ENCODE data around the gene ZNFX1.
A peak's percentile ranks its signal among the peaks of the same experiment; 100 is the strongest.

The ZNFX1 gene

GRCh38 chr20:49273696-49274277 lies 4.1 kb downstream of the ZNFX1 start:
- Histone ChIP-seq H3K4me3 (ENCODE audit: low read length) (no peak overlapping the region), H3K27me3 (ENCODE audit: control insufficient read depth, insufficient read depth, low read length) (no peaks in the 10 kb centered on the region), H3K4me1 (ENCODE audit: control insufficient read depth, insufficient read depth, low read length) (peaks cover 10% of the 10 kb centered on the region), H3K9ac (ENCODE audit: low read length) (no peak overlapping the region), H3K36me3 (ENCODE audit: control insufficient read depth, insufficient read depth, low read length) (peaks cover 18% of the 10 kb centered on the region), H3K27ac (ENCODE audit: low read depth, low read length) (no peak overlapping the region)

GRCh38 chr20:49272654-49273053 lies 5.2 kb downstream of the ZNFX1 start:
- H3K36me3 ChIP-seq (ENCODE audit: control insufficient read depth, insufficient read depth, low read length): peaks cover 18% of the 10 kb centered on the region
- no peak overlapping the region for H3K9ac ChIP-seq (ENCODE audit: low read length)
- H3K27ac ChIP-seq (ENCODE audit: low read depth, low read length): no peak overlapping the region
- H3K4me1 ChIP-seq (ENCODE audit: control insufficient read depth, insufficient read depth, low read length): peaks cover 10% of the 10 kb centered on the region
- no peak overlapping the region for H3K4me3 ChIP-seq (ENCODE audit: low read length)
- H3K27me3 ChIP-seq (ENCODE audit: control insufficient read depth, insufficient read depth, low read length): no peaks in the 10 kb centered on the region

- Histone ChIP-seq H3K4me1 (ENCODE audit: control insufficient read depth, insufficient read depth, low read length) (peaks cover 3% of the 10 kb centered on the region), H3K36me3 (ENCODE audit: control insufficient read depth, insufficient read depth, low read length) (peaks cover 18% of the 10 kb centered on the region), H3K4me3 (ENCODE audit: low read length) (no peak overlapping the region), H3K27ac (ENCODE audit: low read depth, low read length) (no peak overlapping the region), H3K9ac (ENCODE audit: low read length) (no peak overlapping the region), H3K27me3 (ENCODE audit: control insufficient read depth, insufficient read depth, low read length) (no peaks in the 10 kb centered on the region)
Measured at GRCh38 chr20:49270736-49271135, 7.1 kb downstream of the ZNFX1 start.

GRCh38 chr20:49270177-49270576 lies 7.7 kb downstream of the ZNFX1 start:
- Histone ChIP-seq H3K27ac (ENCODE audit: low read depth, low read length) (no peak overlapping the region), H3K36me3 (ENCODE audit: control insufficient read depth, insufficient read depth, low read length) (peaks cover 19% of the 10 kb centered on the region), H3K4me3 (ENCODE audit: low read length) (no peak overlapping the region)

GRCh38 chr20:49268600-49269365 lies 9.1 kb downstream of the ZNFX1 start:
- Histone ChIP-seq H3K4me3 (ENCODE audit: low read length) (no peak overlapping the region), H3K9ac (ENCODE audit: low read length) (no peak overlapping the region), H3K27ac (ENCODE audit: low read depth, low read length) (no peak overlapping the region), H3K36me3 (ENCODE audit: control insufficient read depth, insufficient read depth, low read length) (peaks cover 25% of the 10 kb centered on the region), H3K27me3 (ENCODE audit: control insufficient read depth, insufficient read depth, low read length) (no peaks in the 10 kb centered on the region), H3K4me1 (ENCODE audit: control insufficient read depth, insufficient read depth, low read length) (no peaks in the 10 kb centered on the region)

More at GRCh38 chr20:49270177-49270576, 7.7 kb downstream of the ZNFX1 start:
- H3K4me1 ChIP-seq (ENCODE audit: control insufficient read depth, insufficient read depth, low read length): no peaks in the 10 kb centered on the region
- no peak overlapping the region for H3K9ac ChIP-seq (ENCODE audit: low read length)
- H3K27me3 ChIP-seq (ENCODE audit: control insufficient read depth, insufficient read depth, low read length): no peaks in the 10 kb centered on the region

GRCh38 chr20:49267327-49267726 lies 10.5 kb downstream of the ZNFX1 start:
- Histone ChIP-seq H3K4me3 (ENCODE audit: low read length) (peak overlapping the region; percentile 9), H3K36me3 (ENCODE audit: control insufficient read depth, insufficient read depth, low read length) (peaks cover 36% of the 10 kb centered on the region), H3K9ac (ENCODE audit: low read length) (no peak overlapping the region), H3K27ac (ENCODE audit: low read depth, low read length) (no peak overlapping the region), H3K4me1 (ENCODE audit: control insufficient read depth, insufficient read depth, low read length) (no peaks in the 10 kb centered on the region), H3K27me3 (ENCODE audit: control insufficient read depth, insufficient read depth, low read length) (no peaks in the 10 kb centered on the region)

GRCh38 chr20:49262444-49262843 lies 15.4 kb downstream of the ZNFX1 start:
- no peaks in the 10 kb centered on the region for H3K27me3 ChIP-seq (ENCODE audit: control insufficient read depth, insufficient read depth, low read length)
- H3K4me3 ChIP-seq (ENCODE audit: low read length): no peak overlapping the region
- H3K4me1 ChIP-seq (ENCODE audit: control insufficient read depth, insufficient read depth, low read length): no peaks in the 10 kb centered on the region
- peaks cover 39% of the 10 kb centered on the region for H3K36me3 ChIP-seq (ENCODE audit: control insufficient read depth, insufficient read depth, low read length)
- H3K27ac ChIP-seq (ENCODE audit: low read depth, low read length): no peak overlapping the region
- H3K9ac ChIP-seq (ENCODE audit: low read length): no peak overlapping the region

GRCh38 chr20:49261173-49261572 lies 16.7 kb downstream of the ZNFX1 start:
- no peaks in the 10 kb centered on the region for H3K4me1 ChIP-seq (ENCODE audit: control insufficient read depth, insufficient read depth, low read length)
- no peak overlapping the region for H3K9ac ChIP-seq (ENCODE audit: low read length)
- peaks cover 52% of the 10 kb centered on the region for H3K36me3 ChIP-seq (ENCODE audit: control insufficient read depth, insufficient read depth, low read length)
- H3K27me3 ChIP-seq (ENCODE audit: control insufficient read depth, insufficient read depth, low read length): no peaks in the 10 kb centered on the region
- no peak overlapping the region for H3K4me3 ChIP-seq (ENCODE audit: low read length)
- H3K27ac ChIP-seq (ENCODE audit: low read depth, low read length): no peak overlapping the region

- H3K9ac ChIP-seq (ENCODE audit: low read length): no peak overlapping the region
- no peak overlapping the region for H3K4me3 ChIP-seq (ENCODE audit: low read length)
- no peaks in the 10 kb centered on the region for H3K4me1 ChIP-seq (ENCODE audit: control insufficient read depth, insufficient read depth, low read length)
- H3K27ac ChIP-seq (ENCODE audit: low read depth, low read length): no peak overlapping the region
- peaks cover 58% of the 10 kb centered on the region for H3K36me3 ChIP-seq (ENCODE audit: control insufficient read depth, insufficient read depth, low read length)
- H3K27me3 ChIP-seq (ENCODE audit: control insufficient read depth, insufficient read depth, low read length): no peaks in the 10 kb centered on the region
Measured at GRCh38 chr20:49260218-49260617, 17.6 kb downstream of the ZNFX1 start.

GRCh38 chr20:49259799-49260198 lies 18.1 kb downstream of the ZNFX1 start:
- no peak overlapping the region for H3K27ac ChIP-seq (ENCODE audit: low read depth, low read length)
- H3K27me3 ChIP-seq (ENCODE audit: control insufficient read depth, insufficient read depth, low read length): no peaks in the 10 kb centered on the region
- H3K4me1 ChIP-seq (ENCODE audit: control insufficient read depth, insufficient read depth, low read length): no peaks in the 10 kb centered on the region
- no peak overlapping the region for H3K9ac ChIP-seq (ENCODE audit: low read length)
- no peak overlapping the region for H3K4me3 ChIP-seq (ENCODE audit: low read length)
- H3K36me3 ChIP-seq (ENCODE audit: control insufficient read depth, insufficient read depth, low read length): peaks cover 57% of the 10 kb centered on the region

GRCh38 chr20:49259284-49259683 lies 18.6 kb downstream of the ZNFX1 start:
- no peaks in the 10 kb centered on the region for H3K4me1 ChIP-seq (ENCODE audit: control insufficient read depth, insufficient read depth, low read length)
- H3K27me3 ChIP-seq (ENCODE audit: control insufficient read depth, insufficient read depth, low read length): no peaks in the 10 kb centered on the region
- no peak overlapping the region for H3K9ac ChIP-seq (ENCODE audit: low read length)
- H3K36me3 ChIP-seq (ENCODE audit: control insufficient read depth, insufficient read depth, low read length): peaks cover 57% of the 10 kb centered on the region
- no peak overlapping the region for H3K4me3 ChIP-seq (ENCODE audit: low read length)
- no peak overlapping the region for H3K27ac ChIP-seq (ENCODE audit: low read depth, low read length)

- no peak overlapping the region for H3K4me3 ChIP-seq (ENCODE audit: low read length)
- no peak overlapping the region for H3K9ac ChIP-seq (ENCODE audit: low read length)
- peaks cover 57% of the 10 kb centered on the region for H3K36me3 ChIP-seq (ENCODE audit: control insufficient read depth, insufficient read depth, low read length)
- no peak overlapping the region for H3K27ac ChIP-seq (ENCODE audit: low read depth, low read length)
- no peaks in the 10 kb centered on the region for H3K4me1 ChIP-seq (ENCODE audit: control insufficient read depth, insufficient read depth, low read length)
- no peaks in the 10 kb centered on the region for H3K27me3 ChIP-seq (ENCODE audit: control insufficient read depth, insufficient read depth, low read length)
Measured at GRCh38 chr20:49256261-49256660, 21.6 kb downstream of the ZNFX1 start.

Measured in rectal smooth muscle tissue (tissue), 1 donor.